Thyroid gland (tissue), 4 donors: ENCODE measurements around the gene SH3TC1.

Source experiments
- POLR2A ChIP-seq, 2 donors: fragments of 450-650 bp; IDR thresholded peaks; one replicate each; pipeline ENCODE4 v1.6.1; 2017; ENCODE audit warnings: antibody characterized with exemption in 2 of 2, mild to moderate bottlenecking in 2 of 2, moderate library complexity in 1 of 2
- TF ChIP-seq, protein P1 (sequence below), 6 experiments: fragments of 200-600 bp in 3 of 6; fragments of 450-650 bp in 3 of 6; sonication (generic) in 3 of 6; IDR thresholded peaks; one replicate each; pipeline ENCODE4 v1.5.1; 2016 to 2019; ENCODE audit warnings: antibody characterized with exemption in 6 of 6, mild to moderate bottlenecking in 2 of 6, inconsistent platforms in 1 of 6, moderate library complexity in 1 of 6

GRCh38 chr4:8210010-8210409 lies 10.9 kb downstream of the SH3TC1 start:
- no peak for TF ChIP-seq POLR2A (IDR thresholded peaks at IDR 0.05)
- TF ChIP-seq, protein P1, sequence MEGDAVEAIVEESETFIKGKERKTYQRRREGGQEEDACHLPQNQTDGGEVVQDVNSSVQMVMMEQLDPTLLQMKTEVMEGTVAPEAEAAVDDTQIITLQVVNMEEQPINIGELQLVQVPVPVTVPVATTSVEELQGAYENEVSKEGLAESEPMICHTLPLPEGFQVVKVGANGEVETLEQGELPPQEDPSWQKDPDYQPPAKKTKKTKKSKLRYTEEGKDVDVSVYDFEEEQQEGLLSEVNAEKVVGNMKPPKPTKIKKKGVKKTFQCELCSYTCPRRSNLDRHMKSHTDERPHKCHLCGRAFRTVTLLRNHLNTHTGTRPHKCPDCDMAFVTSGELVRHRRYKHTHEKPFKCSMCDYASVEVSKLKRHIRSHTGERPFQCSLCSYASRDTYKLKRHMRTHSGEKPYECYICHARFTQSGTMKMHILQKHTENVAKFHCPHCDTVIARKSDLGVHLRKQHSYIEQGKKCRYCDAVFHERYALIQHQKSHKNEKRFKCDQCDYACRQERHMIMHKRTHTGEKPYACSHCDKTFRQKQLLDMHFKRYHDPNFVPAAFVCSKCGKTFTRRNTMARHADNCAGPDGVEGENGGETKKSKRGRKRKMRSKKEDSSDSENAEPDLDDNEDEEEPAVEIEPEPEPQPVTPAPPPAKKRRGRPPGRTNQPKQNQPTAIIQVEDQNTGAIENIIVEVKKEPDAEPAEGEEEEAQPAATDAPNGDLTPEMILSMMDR (IDR thresholded peaks at IDR 0.05), result no peak
